ENCODE results near the gene XAGE2. TPM values are rescaled to one million over a fixed set of nuclear protein-coding genes. Genes with fewer than 3 reads are reported as not detected.

Gene XAGE2
- total and polyA plus RNA-seq, 2 donors from 2014 or later: not detected

GRCh38 chrX:52410439-52411394, 41.9 kb downstream of the XAGE2 start:
- DNase-seq (no peak), FAIRE-seq (no peak)
- TF ChIP-seq CTCF (IDR thresholded peaks at IDR 0.05; ENCODE audit: borderline replicate concordance, extremely low read depth, insufficient read depth): no peak
- Histone ChIP-seq H3K9ac (ENCODE audit: low read length in 3 of 3) (no peak overlapping the region), H3K4me1 (ENCODE audit: control insufficient read depth in 2 of 3, insufficient read depth in 2 of 3, low read depth in 1 of 3, low read length in 3 of 3) (no peaks in the 10 kb centered on the region), H3K27ac (ENCODE audit: low read depth in 2 of 2, low read length in 2 of 2) (no peak overlapping the region), H3K4me3 (ENCODE audit: low read length in 3 of 3) (no peak overlapping the region), H3K9me3 (ENCODE audit: control insufficient read depth in 2 of 3, insufficient read depth in 1 of 3, low read length in 3 of 3) (no peaks in the 10 kb centered on the region), H3K36me3 (ENCODE audit: control insufficient read depth in 2 of 3, insufficient read depth in 3 of 3, low read length in 3 of 3) (no peaks in the 10 kb centered on the region), H3K27me3 (ENCODE audit: control insufficient read depth, insufficient read depth, low read length) (no peaks in the 10 kb centered on the region)
- intact Hi-C loops (cut with DNase I): no loop called here

DNA sequence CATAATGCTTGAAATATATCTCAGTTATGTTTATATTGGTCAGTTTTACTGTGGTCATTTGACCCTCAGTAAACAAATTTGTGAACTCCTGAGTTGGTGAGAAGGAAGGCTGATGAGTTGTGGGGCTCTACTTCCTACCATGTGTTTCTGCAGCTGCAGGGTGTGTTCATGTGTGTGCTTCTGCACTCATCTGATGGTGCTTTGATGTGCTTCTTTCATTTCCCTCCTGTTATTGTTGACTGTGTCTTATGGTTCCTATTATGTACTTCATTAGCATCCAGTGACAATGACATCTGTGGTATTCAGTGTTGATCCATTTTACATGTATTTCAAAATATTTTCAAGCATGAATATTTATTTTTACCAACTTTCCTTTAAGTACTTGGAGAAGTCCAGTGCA, 46.5 kb downstream of the XAGE2 start:
- intact Hi-C loops (cut with DNase I): no loop called here

GRCh38 chrX:52416816-52417215, 48.0 kb downstream of the XAGE2 start:
- intact Hi-C loops (cut with DNase I): no loop called here
- Histone ChIP-seq H3K27me3 (ENCODE audit: control insufficient read depth, insufficient read depth, low read length) (peaks cover 2% of the 10 kb centered on the region), H3K27ac (ENCODE audit: low read depth in 2 of 2, low read length in 2 of 2) (no peak overlapping the region), H3K4me3 (ENCODE audit: low read length in 3 of 3) (no peak overlapping the region), H3K9me3 (ENCODE audit: control insufficient read depth in 2 of 3, insufficient read depth in 1 of 3, low read length in 3 of 3) (no peaks in the 10 kb centered on the region), H3K36me3 (ENCODE audit: control insufficient read depth in 2 of 3, insufficient read depth in 3 of 3, low read length in 3 of 3) (no peaks in the 10 kb centered on the region), H3K9ac (ENCODE audit: low read length in 3 of 3) (no peak overlapping the region), H3K4me1 (ENCODE audit: control insufficient read depth in 2 of 3, insufficient read depth in 2 of 3, low read depth in 1 of 3, low read length in 3 of 3) (no peaks in the 10 kb centered on the region)
- FAIRE-seq: no peak
- no peak for TF ChIP-seq CTCF (IDR thresholded peaks at IDR 0.05; ENCODE audit: borderline replicate concordance, extremely low read depth, insufficient read depth)
- DNase-seq: no peak

More for the DNA sequence above, 46.5 kb downstream of the XAGE2 start:
- Histone ChIP-seq H3K36me3 (ENCODE audit: control insufficient read depth in 2 of 3, insufficient read depth in 3 of 3, low read length in 3 of 3) (no peaks in the 10 kb centered on the region), H3K4me1 (ENCODE audit: control insufficient read depth in 2 of 3, insufficient read depth in 2 of 3, low read depth in 1 of 3, low read length in 3 of 3) (no peaks in the 10 kb centered on the region), H3K9ac (ENCODE audit: low read length in 3 of 3) (no peak overlapping the region), H3K27me3 (ENCODE audit: control insufficient read depth, insufficient read depth, low read length) (peaks cover 2% of the 10 kb centered on the region), H3K27ac (ENCODE audit: low read depth in 2 of 2, low read length in 2 of 2) (no peak overlapping the region), H3K9me3 (ENCODE audit: control insufficient read depth in 2 of 3, insufficient read depth in 1 of 3, low read length in 3 of 3) (no peaks in the 10 kb centered on the region), H3K4me3 (ENCODE audit: low read length in 3 of 3) (no peak overlapping the region)
- FAIRE-seq: no peak
- DNase-seq: no peak
- no peak for TF ChIP-seq CTCF (IDR thresholded peaks at IDR 0.05; ENCODE audit: borderline replicate concordance, extremely low read depth, insufficient read depth)
